Spleen (tissue), 11 donors: ENCODE measurements around the gene MGRN1. TPM values are rescaled to one million over a fixed set of nuclear protein-coding genes. Genes with fewer than 3 reads are reported as not detected.

Experiments used
- DNase-seq: peaks from one replicate; pipeline ENCODE4 v3.0.0-alpha.2; 2020
- H3K27ac ChIP-seq, 8 donors: fragments of 200-600 bp; sonication (generic) in 7 of 8; 1 replicate in 4 of 8; 2 replicates in 4 of 8; pipeline versions ENCODE4 v1.5.0 to v1.8.0; 2016 to 2021; ENCODE audit warnings: inconsistent platforms in 4 of 8, mild to moderate bottlenecking in 4 of 8, moderate library complexity in 1 of 8
- H3K27me3 ChIP-seq, 7 donors: fragments of 200-600 bp; sonication (generic) in 6 of 7; replicated peaks in 1 of 7; 1 replicate in 4 of 7; 2 replicates in 3 of 7; pipeline versions ENCODE4 v1.5.0 to v1.8.0; 2016 to 2021; ENCODE audit warnings: inconsistent platforms in 3 of 7, mild to moderate bottlenecking in 1 of 7
- H3K36me3 ChIP-seq, 6 donors: fragments of 200-600 bp; sonication (generic) in 5 of 6; 1 replicate in 4 of 6; 2 replicates in 2 of 6; pipeline versions ENCODE4 v1.5.0 to v1.8.0; 2016 to 2021; ENCODE audit warnings: inconsistent platforms in 2 of 6
- H3K4me1 ChIP-seq, 6 donors: fragments of 200-600 bp; sonication (generic) in 5 of 6; 1 replicate in 3 of 6; 2 replicates in 3 of 6; pipeline versions ENCODE4 v1.5.0 to v1.8.0; 2016 to 2021; ENCODE audit warnings: inconsistent platforms in 3 of 6
- H3K4me3 ChIP-seq, 8 donors: fragments of 200-600 bp; sonication (generic) in 7 of 8; 1 replicate in 4 of 8; 2 replicates in 4 of 8; pipeline versions ENCODE4 v1.5.0 to v1.8.0; 2016 to 2021; ENCODE audit warnings: inconsistent platforms in 4 of 8, mild to moderate bottlenecking in 4 of 8, moderate library complexity in 2 of 8
- H3K9me3 ChIP-seq, 8 donors: fragments of 200-600 bp; sonication (generic) in 7 of 8; 1 replicate in 4 of 8; 2 replicates in 4 of 8; pipeline versions ENCODE4 v1.5.0 to v1.8.0; 2016 to 2021; ENCODE audit warnings: inconsistent platforms in 4 of 8
- CTCF ChIP-seq, 11 experiments: fragments of 200-600 bp in 7 of 11; fragments of 450-650 bp in 4 of 11; sonication (generic) in 4 of 11; IDR thresholded peaks in 8 of 11; conservative IDR thresholded peaks in 3 of 11; 1 replicate in 7 of 11; 2 replicates in 4 of 11; pipeline versions ENCODE4 v1.4.0 to v1.8.0; 2016 to 2021; ENCODE audit warnings: antibody characterized with exemption in 11 of 11, inconsistent platforms in 4 of 11, mild to moderate bottlenecking in 1 of 11
- POLR2A ChIP-seq, 3 donors: fragments of 450-650 bp; IDR thresholded peaks; one replicate each; pipeline ENCODE4 v1.5.1; 2017; ENCODE audit warnings: antibody characterized with exemption in 3 of 3, mild to moderate bottlenecking in 1 of 3
- POLR2AphosphoS5 ChIP-seq, 3 donors: sonication (generic); formaldehyde crosslinking; IDR thresholded peaks; one replicate each; pipeline ENCODE4 v1.5.1; 2017; ENCODE audit warnings: antibody characterized with exemption in 3 of 3
- WGBS, 5 donors: extraction: QIAGEN DNeasy Blood & Tissue Kit in 3 of 5; methylation state at CpG; one replicate each; pipeline versions ENCODE4 v1.1.5 to v1.1.7; 2013 to 2018; 5-methylcytosine and 5-hydroxymethylcytosine counted together
- intact Hi-C: fragments of 100-400 bp; cut with DNase I; formaldehyde crosslinking; loops from one replicate; pipeline ENCODE4 v1.15.0; 2023; ENCODE audit warnings: low total_unique reads
- polyA plus RNA-seq, 3 donors: library from polyadenylated mRNA; stranded (reverse); fragments of 200-250 nt; gene quantifications; one replicate each; pipeline ENCODE4 v1.2.1, GENCODE V29; 2013
- total RNA-seq, 7 donors: library from RNA; depleted of rRNA in 3 of 7; stranded (reverse); fragments of >200 nt in 3 of 7; fragmentation: NEBNext Ultra II Directional in 4 of 7; extraction: Animal tissue kit (Norgen Biotek cat#: 25700) in 4 of 7; gene quantifications; one replicate each; pipeline versions ENCODE4 v1.1.0 to v1.2.1, GENCODE V29; 2016 to 2021
- donor health status: healthy with polysubstance abuse.
- donor health status: DM: no; HTN: no; CAD: no; lungs with moderate emphysema.
- donor health status: DM: no; HTN: no; CAD: no.
- donor health status: Bipolar disorder and iron deficiency.
- donor health status: healthy.
- donor health status: DM: no; HTN: no; CAD: no.
- donor health status: DM: yes; HTN: yes; CAD: no.

The MGRN1 gene
- total and polyA plus RNA-seq, 10 donors, result 7.6 to 132 (median 75.1) TPM

GRCh38 chr16:4683255-4684057 lies 58.8 kb downstream of the MGRN1 start:
- Histone ChIP-seq H3K36me3 (peaks cover 0 to 100% (median 68%) of the 10 kb centered on the region in 6 donors), H3K27me3 (no peaks in the 10 kb centered on the region), H3K9me3 (no peaks in the 10 kb centered on the region), H3K4me3 (no peak overlapping the region), H3K27ac (peak overlapping the region in 5 of 8 donors; percentile 13 to 91 (median 87)), H3K4me1 (peaks cover 3 to 73% (median 50%) of the 10 kb centered on the region in 6 donors)
- intact Hi-C loops, result loop anchor here (5.0 kb wide), 1 partner anchor 66 kb away; no protein-coding TSS in a partner anchor
- no peak for DNase-seq
- WGBS, 5 donors, result 75 to 93% (median 82%) methylated on average over 16 to 17 of the region's 17 CpGs
- TF ChIP-seq POLR2A (IDR thresholded peaks at IDR 0.05) (no peak), POLR2AphosphoS5 (IDR thresholded peaks at IDR 0.05) (peak in 1 of 3 donors; percentile 3), CTCF (IDR thresholded peaks at IDR 0.05 in 8 of 11, conservative IDR thresholded peaks at IDR 0.05 in 3 of 11) (peak in 1 of 11 experiments; percentile 11)

GRCh38 chr16:4684058-4684715 lies 59.6 kb downstream of the MGRN1 start:
- Histone ChIP-seq H3K27ac (peak overlapping the region in 4 of 8 donors; percentile 11 to 89 (median 56)), H3K36me3 (peaks cover 0 to 100% (median 75%) of the 10 kb centered on the region in 6 donors), H3K4me1 (peaks cover 0 to 73% (median 52%) of the 10 kb centered on the region in 6 donors), H3K9me3 (no peaks in the 10 kb centered on the region), H3K27me3 (no peaks in the 10 kb centered on the region), H3K4me3 (no peak overlapping the region)
- 88 to 94% (median 92%) methylated on average over 20 to 23 of the region's 23 CpGs for WGBS, 5 donors
- intact Hi-C loops, result loop anchor here (5.0 kb wide), 1 partner anchor 67 kb away; no protein-coding TSS in a partner anchor
- DNase-seq, result peak; percentile 76
- TF ChIP-seq CTCF (IDR thresholded peaks at IDR 0.05 in 8 of 11, conservative IDR thresholded peaks at IDR 0.05 in 3 of 11) (no peak), POLR2AphosphoS5 (IDR thresholded peaks at IDR 0.05) (peak in 2 of 3 donors; percentile 41 to 54)

- WGBS, 5 donors, result 77 to 93% (median 89%) methylated on average over 10 to 13 of the region's 13 CpGs
These were observed 60.1 kb downstream of the MGRN1 start for GRCh38 chr16:4684763-4685162.

GRCh38 chr16:4685292-4685691 lies 60.7 kb downstream of the MGRN1 start:
- H3K36me3 ChIP-seq, result peaks cover 0 to 100% (median 81%) of the 10 kb centered on the region in 6 donors

More at GRCh38 chr16:4684763-4685162, 60.1 kb downstream of the MGRN1 start:
- no peak for TF ChIP-seq POLR2A (IDR thresholded peaks at IDR 0.05)
- no peak for TF ChIP-seq POLR2AphosphoS5 (IDR thresholded peaks at IDR 0.05)
- Histone ChIP-seq H3K27ac (peak overlapping the region in 2 of 8 donors; percentile 11 to 89), H3K9me3 (no peaks in the 10 kb centered on the region), H3K4me3 (no peak overlapping the region), H3K36me3 (peaks cover 0 to 100% (median 79%) of the 10 kb centered on the region in 6 donors), H3K4me1 (peaks cover 0 to 72% (median 49%) of the 10 kb centered on the region in 6 donors), H3K27me3 (no peaks in the 10 kb centered on the region)
- peak; percentile 70 for DNase-seq
- intact Hi-C loops, result loop anchor here (5.0 kb wide), 1 partner anchor 67 kb away; no protein-coding TSS in a partner anchor

More at GRCh38 chr16:4685292-4685691, 60.7 kb downstream of the MGRN1 start:
- Histone ChIP-seq H3K27me3 (no peaks in the 10 kb centered on the region), H3K9me3 (no peaks in the 10 kb centered on the region), H3K27ac (no peak overlapping the region), H3K4me1 (peaks cover 0 to 73% (median 52%) of the 10 kb centered on the region in 6 donors), H3K4me3 (no peak overlapping the region)
- intact Hi-C loops, result no loop called here
- TF ChIP-seq CTCF (IDR thresholded peaks at IDR 0.05 in 8 of 11, conservative IDR thresholded peaks at IDR 0.05 in 3 of 11), result no peak
- TF ChIP-seq POLR2AphosphoS5 (IDR thresholded peaks at IDR 0.05), result peak in 1 of 3 donors; percentile 9
- peak; percentile 73 for DNase-seq
- 83 to 94% (median 92%) methylated on average over 7 to 13 of the region's 13 CpGs for WGBS, 5 donors
